Stimulated activated CD8-positive, alpha-beta memory T cell treated with anti-CD3 and anti-CD28 coated beads, Interleukin-12 subunit alpha, Interleukin-12 subunit beta, amount 100 ng/mL, for 24 hours (primary cell): ENCODE data around the gene SLF2.

Source experiments
- DNase-seq: peaks from one replicate; pipeline ENCODE4 v3.0.0-alpha.2; 2020; ENCODE audit errors: extremely low read depth

Gene SLF2, protein sequence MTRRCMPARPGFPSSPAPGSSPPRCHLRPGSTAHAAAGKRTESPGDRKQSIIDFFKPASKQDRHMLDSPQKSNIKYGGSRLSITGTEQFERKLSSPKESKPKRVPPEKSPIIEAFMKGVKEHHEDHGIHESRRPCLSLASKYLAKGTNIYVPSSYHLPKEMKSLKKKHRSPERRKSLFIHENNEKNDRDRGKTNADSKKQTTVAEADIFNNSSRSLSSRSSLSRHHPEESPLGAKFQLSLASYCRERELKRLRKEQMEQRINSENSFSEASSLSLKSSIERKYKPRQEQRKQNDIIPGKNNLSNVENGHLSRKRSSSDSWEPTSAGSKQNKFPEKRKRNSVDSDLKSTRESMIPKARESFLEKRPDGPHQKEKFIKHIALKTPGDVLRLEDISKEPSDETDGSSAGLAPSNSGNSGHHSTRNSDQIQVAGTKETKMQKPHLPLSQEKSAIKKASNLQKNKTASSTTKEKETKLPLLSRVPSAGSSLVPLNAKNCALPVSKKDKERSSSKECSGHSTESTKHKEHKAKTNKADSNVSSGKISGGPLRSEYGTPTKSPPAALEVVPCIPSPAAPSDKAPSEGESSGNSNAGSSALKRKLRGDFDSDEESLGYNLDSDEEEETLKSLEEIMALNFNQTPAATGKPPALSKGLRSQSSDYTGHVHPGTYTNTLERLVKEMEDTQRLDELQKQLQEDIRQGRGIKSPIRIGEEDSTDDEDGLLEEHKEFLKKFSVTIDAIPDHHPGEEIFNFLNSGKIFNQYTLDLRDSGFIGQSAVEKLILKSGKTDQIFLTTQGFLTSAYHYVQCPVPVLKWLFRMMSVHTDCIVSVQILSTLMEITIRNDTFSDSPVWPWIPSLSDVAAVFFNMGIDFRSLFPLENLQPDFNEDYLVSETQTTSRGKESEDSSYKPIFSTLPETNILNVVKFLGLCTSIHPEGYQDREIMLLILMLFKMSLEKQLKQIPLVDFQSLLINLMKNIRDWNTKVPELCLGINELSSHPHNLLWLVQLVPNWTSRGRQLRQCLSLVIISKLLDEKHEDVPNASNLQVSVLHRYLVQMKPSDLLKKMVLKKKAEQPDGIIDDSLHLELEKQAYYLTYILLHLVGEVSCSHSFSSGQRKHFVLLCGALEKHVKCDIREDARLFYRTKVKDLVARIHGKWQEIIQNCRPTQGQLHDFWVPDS

DNA sequence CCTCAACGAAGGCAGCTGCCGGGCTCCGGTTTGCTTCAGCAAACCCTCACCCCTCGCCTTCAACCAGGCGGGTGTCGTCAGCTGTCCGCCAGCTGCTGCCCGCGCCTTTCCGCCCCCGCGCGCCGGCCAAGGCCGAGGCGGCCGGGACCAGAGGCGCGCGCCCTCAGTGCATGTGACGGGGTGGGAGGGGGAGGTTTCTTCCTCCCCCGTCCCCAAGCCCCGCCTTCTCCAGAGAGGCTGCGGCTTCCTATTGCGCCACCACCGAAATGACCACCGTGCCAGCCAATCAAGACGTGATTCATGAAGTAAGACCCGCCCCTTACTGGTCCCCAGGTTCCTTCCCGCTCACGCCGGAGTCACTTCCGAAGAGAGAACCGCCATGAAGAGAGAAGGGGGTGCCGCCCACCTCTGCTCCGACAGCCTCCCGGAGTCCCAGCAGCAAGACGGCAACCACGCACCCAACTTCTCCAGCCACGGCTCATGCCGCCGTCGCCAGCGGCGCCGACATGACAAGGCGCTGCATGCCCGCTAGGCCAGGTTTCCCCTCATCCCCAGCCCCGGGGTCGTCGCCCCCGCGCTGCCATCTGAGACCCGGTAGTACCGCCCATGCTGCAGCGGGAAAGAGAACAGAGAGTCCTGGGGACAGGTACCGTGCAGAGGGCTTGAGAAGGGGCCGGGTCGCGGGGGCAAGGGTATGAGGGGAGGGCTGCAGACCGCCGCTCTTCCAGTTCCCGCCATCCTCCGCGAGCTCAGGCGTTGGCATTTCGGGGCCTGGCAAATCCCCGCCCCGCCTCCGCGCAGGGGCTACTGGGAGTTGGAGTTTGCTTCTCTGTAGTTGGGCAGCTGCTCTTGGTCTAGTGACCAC, at the start of gene SLF2:
Gene SLF2, plus strand, starts transcription at position 359 of the 865 bp plus-strand sequence. Its CDS starts 148 bp downstream, at position 507.
- peak; percentile 79 for DNase-seq

DNA sequence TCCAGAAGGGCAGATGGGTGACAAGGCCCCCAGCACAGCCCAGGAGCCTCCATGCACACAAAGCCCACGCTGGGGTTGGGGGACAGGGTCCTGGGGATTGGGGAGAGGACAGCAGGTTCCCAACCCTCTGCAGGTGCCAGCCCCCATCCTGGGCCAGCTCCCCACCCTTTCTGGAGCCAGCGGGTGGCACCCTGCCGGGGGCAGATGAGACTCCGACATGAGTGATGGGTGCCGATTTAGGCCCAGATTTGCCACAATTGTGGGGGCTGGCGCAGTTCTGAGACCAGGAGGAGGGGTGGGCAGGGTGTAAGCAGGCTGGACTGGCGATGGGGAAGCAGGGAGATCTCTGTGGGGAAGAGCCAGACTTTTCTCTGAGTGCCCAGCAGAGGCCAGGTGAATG, 49.3 kb upstream of the SLF2 start:
- no peak for DNase-seq

DNA sequence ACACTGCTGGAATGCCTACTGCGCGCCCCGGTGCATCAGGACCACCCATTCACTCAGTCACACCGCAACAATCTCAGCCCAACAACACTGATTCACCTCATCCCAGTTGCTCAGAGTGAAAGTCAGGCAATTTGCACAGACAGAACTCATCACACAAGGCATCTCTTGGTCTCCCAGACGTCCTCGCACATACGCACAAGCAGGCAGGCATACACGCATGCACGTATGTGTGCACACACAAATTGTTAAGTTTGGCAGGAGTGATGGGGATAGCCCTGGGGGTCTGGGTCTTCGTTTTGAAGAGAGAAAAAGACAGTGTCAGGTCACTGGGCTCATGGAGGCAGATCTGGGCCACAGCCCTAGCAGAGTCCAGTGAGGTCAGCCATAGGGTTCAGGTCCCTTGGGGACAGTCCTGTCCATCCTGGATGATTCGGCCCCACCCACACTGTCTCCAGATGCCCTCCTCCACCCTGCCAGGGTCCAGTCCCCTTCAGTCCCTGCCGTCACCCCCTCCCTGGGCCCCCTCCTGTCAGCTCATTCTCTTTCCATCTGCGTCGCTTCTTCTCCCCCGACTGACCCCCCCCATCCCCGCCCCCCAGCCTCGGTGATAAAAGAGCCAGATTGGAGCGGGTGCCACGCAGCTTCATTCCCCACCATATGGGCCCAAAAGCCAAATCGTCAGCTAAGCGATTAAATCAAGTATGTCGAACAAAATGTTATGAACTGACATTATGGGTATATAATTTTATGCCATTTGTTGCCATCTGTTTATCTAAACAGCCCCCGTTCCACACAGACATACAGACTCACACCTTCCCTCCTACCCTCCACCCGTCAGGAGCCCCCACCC, 48.5 kb upstream of the SLF2 start:
- no peak for DNase-seq

DNA sequence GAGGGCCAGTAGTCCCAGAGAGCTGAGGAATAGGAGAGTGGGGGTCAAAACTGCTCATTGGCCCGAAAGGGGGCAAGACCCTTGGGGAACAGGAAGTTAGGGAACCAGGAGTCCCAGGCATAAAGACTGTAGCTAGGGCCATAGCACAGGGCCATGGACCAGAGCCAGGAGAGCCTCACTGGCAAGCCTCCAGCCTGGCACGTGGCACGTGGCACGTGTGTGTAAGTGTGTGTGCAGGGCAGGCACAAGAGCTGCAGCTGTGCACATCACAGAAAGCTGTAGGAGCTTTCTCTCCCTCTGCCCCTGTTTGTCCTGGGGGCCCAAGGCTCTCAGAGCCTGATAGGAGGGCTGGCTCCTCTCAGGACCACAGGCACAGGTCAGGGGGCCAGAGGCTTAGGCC, 47.8 kb upstream of the SLF2 start:
- no peak for DNase-seq

DNA sequence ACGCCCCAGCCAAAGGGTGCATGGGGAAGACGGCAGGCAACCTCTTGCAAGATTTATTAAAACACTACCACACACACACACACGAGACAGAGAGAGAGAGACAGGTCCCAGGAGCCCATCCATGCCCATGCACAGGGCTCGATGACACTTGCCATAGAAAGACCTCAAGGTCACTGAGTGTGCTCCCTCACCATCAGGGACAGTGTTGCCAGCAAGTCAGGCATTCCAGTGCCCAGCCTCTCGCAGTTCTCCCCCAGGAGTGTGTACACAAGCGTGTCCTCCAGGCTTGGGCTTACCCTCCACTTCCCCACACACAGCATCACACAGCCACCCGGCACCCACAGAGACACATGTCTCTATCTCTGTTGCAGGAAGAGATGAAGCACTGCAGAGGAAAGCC, 46.8 kb upstream of the SLF2 start:
- no peak for DNase-seq

DNA sequence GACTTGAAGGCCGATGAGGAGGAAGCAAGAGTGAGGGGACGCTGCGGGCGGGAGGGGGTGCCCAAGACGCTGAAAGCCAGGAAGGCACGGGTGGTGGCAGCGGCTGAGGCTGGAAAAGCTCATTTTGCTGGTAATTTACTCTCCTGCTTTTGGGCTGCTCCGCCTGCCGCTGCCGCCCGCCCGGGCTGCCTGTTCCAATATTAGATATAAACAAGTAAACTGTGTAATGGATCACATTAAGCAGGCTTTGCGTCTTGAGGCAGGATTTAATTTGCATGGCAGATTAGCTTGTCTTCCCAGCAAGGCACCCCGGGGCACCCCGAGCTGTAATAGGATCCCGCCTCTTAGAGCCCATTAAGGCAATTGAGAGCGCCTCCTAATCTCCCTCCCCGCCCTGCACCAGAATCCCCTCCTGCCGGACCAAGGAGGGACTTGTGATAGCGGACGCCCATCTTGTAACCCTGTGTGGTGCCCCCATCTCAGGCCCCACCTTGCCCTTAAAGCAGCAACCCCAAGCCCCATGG, 46.1 kb upstream of the SLF2 start:
- no peak for DNase-seq

DNA sequence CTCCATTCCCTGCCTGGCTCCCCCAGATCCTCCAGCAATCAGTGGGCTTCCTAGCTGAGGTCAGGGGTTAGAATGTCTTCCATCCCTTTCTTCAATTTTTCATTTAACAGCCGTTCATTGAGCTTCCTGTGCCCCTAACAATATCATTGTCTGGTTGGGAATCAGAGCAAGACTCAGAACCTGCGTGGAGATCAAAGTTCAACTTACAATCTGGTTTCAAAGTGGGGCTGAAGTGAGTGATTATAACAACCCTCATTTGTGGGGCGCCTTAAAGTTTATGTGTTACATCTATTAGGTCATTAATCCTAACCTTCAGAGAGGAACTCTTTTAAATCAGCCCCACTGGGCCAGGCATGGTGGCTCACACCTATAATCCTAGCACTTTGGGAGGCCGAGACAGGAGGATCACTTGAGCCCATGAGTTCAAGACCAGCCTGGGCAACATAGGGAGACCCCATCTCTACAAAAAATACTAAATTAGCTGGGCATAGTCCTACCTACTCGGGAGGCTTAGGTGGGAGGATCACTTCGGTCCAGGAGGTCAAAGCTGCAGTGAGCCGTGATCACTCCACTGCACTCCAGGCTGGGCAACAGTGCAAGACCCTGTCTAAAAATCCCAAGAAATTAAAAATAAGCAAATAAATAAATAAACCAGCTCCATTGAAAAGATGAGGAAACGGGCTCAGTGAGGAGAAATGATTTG, 45.4 kb upstream of the SLF2 start:
- DNase-seq, result no peak

DNA sequence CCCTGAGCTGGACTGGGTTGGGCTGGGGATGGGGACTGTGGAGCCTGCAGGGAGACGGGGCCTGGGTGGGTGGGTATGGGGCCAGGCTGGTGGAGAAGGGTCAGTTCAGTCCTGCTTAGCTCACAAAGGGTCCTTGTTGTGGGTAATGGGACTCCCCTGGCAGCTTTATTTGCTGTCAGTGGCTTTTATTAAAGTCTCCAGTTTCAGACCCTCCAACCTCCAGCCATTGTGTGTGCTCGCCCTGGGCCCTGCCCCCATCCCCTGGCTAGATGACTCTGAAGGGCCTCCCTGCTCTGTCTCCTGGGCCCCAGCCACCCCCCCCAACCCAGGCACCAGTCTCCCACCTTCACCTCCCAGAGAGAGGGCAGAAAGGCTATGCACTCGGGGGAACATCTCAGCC, 44.4 kb upstream of the SLF2 start:
- DNase-seq, result no peak

DNA sequence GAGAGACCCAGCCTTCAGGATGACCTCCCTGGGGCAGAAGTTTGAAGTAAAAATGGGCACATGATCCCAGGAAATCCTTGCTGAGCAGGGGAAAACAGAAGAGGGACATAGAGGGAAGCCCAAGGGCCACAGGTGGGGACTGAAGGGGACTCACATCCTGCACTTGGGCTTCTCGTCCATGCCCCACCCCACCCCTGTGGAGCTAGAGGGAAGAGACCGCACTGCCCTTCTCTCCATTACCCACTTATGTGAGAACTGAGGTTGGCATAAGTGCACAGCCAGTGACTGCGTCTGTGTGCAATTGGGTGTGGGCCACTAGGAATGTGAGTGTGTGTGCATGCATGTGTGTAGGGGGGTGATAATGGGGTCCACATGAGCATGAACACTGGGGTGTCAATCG, 43.4 kb upstream of the SLF2 start:
- no peak for DNase-seq

DNA sequence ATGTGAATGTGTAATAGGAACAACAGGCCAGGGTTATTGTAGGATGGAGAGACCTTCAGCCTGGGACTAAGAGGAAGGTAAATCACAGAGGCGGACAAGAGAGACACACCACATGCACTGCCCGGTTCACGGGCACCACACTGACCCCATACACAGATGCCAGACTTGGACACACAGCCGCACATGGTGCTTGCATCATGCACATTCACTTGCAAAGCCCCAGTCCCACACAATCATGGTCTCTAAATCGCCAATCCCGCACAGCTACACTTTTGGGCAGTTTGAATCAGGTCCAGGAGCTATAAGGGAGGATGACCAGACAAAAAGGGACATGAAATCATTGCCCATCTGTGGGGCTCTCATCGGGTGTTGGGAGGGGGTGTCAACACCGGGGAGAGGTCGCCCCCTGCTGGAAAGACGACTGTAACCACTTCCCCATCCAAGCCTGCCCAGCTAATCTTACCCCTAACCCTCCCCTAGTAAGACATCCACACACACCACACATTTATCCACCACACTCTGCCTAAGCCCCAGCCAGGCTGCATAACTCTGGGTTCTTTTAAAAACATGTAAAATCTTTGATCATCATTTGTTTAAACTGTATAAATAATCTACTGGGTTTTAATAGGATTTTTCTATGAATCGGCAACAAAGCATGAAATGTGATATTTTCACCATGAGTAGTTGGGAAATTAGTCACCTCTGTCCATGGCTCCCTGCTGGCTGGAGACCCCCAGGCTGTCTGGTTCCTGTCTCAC, 40.5 kb upstream of the SLF2 start:
- peak; percentile 8 for DNase-seq

DNA sequence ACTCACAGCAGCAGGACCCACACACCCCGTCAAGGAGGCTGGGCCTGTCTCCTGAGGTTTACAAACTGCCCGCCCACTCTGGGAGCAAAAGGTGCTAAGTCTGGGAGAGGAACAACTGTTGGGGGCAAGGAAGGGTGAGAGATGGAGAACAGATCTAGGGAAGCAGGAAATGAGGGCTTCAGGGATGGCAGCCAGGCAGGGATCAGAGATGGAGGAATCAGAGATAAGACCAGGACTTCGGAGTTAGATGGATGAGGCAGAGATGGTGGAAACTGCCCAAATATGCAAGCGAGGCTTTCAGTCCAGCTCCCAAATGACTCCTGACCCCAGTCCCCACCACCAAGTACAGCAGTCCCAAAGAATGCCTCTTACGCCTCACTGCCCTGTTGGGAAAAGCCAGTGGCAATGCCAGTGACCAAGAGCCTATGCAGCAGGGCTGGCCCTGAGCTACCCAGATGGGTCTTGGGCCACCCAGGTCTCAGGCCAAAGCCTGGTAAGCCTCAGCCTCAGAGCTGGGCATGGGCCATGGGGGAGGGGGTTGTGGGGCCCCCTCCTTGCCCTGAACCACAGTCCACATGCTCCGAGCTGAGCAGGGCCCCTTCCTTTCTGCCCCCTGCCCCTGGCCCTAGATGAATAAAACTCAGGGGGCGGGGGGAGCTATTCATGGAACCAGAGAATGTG, 39.5 kb upstream of the SLF2 start:
- DNase-seq, result no peak

DNA sequence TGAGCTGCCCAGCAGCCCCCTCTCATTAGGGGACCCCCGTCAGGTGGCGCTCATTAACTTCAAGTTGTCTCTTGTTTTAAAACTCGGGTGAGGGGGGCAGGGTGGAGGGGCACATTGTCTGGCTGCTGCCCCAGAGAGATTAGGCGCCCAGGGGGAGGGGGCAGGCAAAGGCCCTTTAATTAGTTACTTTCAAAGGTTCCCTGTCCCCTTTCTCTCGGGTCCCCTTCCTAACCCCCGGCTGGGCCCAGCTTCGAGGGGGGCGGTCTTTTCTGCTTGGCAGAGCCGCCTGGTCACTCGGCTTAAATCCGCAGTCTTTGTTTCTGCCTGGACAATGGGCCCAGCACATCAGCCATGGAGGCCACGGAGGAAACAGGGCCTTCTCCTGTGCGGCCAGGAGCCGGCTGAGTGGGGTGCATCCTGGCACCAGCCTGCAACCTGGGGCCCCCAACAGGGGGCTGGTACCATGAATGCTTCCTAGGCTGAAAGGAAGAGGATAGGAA, 38.9 kb upstream of the SLF2 start:
- no peak for DNase-seq

DNA sequence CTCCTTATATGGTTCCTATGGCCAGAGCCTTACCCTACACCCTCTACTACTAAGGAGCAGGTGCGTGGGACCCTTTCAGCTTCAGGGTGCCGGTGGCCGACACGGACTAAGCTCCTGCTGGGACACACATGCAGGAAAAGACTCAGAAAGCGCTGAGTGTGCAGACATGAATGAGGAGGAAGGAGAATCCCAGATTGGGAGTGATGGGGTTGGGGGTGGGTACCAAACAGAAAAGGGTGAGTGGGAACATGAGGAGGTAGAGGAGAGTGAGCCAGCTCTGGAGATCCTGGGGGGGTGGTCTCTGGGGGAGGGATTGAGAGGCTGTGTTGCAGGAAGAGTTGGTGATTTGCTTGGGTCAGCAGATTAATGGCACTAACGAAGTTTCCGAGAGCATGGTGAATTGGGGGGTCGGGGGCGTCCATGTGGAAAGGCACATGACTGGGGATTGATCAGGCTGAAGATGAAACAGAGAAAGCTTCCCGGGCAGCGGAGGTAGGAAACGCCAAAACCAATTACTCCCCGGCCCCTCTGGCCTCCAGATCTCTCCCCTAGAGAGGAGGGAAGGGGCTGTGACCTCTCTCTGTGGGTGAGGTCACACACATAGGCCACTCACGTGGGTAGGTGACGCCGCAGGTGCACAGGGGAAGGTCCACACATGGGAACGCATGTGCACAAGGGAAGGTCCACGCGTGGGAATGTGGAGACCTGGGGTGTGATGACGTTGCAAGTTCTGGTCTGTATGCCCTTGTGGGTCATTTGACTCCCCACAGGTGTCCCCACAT, 37.9 kb upstream of the SLF2 start:
- DNase-seq, result no peak

DNA sequence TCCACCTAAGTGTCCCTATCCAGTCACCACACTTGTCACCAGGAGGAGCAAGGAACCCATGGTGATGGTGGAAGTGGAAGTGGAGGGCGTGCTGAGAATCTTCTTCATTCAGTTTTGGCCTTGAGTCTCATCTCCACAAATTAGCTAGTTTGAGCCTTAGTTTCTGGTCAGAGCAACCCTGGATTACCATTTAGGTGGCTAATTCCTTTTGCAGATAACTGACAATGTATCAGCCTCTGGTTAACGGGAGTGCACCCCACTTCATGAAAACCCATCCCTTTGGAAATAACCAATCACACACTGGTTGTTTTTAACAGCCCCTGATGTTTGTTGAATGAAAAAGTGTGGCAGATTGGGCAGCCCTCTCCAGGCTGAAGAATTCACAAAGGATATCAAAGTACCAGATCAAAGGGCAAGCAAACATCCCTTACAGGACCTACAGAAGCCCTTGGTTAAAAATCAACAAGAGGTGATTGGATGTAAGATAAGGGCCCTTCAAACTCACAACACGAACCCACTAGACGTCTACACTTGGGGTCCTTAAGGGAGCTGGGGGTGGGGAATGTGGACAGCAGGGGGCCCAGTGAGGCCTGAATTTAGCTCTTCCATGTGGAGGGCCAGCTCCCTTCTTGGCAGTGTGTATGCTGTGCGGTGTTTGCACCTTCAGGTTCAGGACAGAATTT, 37.1 kb upstream of the SLF2 start:
- no peak for DNase-seq

DNA sequence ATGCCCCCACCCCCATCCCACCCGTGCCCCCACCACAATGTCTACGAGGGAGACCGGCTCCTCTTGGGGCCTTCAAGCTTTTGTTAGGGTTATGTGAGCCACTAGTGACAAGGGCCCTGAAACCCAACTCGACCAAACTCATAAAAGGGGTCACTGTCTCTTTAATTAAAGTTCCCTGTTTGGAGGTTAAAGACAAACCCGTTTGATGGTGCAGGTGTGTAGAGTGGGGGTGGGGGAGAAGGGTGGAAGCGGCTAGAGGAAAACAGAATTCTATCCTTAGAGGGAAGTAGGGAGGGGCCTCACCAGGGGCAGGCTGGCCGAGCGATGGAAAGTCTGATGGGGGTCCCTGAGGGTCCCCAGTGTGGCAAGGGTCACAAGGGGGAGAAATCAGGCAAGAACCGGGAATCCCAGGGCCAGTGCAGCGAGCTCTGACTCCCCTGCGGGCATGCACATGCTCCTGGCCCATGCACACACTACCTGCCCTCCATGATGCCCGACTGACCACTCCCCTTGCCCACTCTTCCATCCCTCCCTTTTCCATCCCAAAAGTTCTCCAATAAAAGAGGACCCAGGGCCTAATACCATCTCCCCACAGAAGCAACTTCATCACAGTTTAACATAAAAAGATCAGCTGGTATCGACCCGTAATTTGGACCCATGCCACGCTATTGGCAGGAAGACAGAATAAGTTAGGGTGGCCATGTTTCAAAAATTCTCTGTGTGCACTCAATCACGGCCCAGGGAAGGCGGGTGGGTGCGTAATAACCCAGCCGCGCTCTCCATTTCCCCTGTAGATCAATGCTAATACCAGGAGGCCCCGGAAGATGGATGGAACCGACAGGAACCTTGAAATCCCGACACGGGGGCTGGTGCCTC, 35.9 kb upstream of the SLF2 start:
- no peak for DNase-seq

DNA sequence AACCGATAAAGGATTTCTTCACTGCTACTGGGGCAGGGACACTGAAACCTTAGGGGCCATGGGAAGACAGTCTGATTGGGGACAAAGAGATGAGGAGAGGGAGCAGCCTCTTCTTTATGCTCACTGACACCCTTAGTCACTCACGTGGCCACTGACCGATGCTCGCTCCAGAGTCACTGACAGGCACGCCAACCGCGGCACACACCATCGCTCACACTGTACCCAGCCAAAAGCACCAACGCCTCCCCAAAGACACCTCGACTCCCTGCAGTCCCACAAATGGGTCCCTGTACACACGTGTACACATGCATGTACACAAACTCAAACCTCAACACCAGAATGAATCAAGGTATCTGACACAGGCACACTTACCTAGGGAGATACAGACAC, 35.3 kb upstream of the SLF2 start:
- no peak for DNase-seq
